CD4-positive, alpha-beta memory T cell (primary cell): Measurements from ENCODE around the gene TBXAS1. TPM values are rescaled to one million over a fixed set of nuclear protein-coding genes. Genes with fewer than 3 reads are reported as not detected.

ENCODE experiments used
- CTCF ChIA-PET: fragments of 350-600 bp; sonication (Branson Sonifier 250); formaldehyde crosslinking; loops from one replicate; lab custom pipeline; 2021; ENCODE audit warnings: inconsistent platforms; ENCODE audit not compliant: partially characterized antibody; lab: Charles Lee
- POLR2A ChIA-PET: fragments of 350-600 bp; sonication (Branson Sonifier 250); formaldehyde crosslinking; loops from one replicate; lab custom pipeline; 2021; ENCODE audit not compliant: partially characterized antibody; lab: Charles Lee
- DNase-seq, 5 donors: peaks; one replicate each; pipeline versions ENCODE4 v3.0.0 to v3.0.0-alpha.2; 2020 to 2022; ENCODE audit warnings: mixed read lengths in 1 of 5
- H3K27ac ChIP-seq: one replicate; pipeline ENCODE4 v1.7.0; 2013; ENCODE audit warnings: low read depth, low read length
- H3K27me3 ChIP-seq: 2 replicates; pipeline ENCODE4 v1.7.0; 2013; ENCODE audit warnings: mild to moderate bottlenecking, low read length, moderate library complexity; ENCODE audit not compliant: insufficient read depth
- H3K36me3 ChIP-seq: 2 replicates; pipeline ENCODE4 v1.7.0; 2013; ENCODE audit warnings: mild to moderate bottlenecking, low read length, moderate library complexity; ENCODE audit not compliant: insufficient read depth
- H3K4me1 ChIP-seq: 2 replicates; pipeline ENCODE4 v1.7.0; 2013; ENCODE audit warnings: mild to moderate bottlenecking, low read length, moderate library complexity; ENCODE audit not compliant: insufficient read depth
- H3K4me3 ChIP-seq, 2 donors: one replicate each; pipeline ENCODE4 v1.7.0; 2013; ENCODE audit warnings: low read length in 2 of 2, mild to moderate bottlenecking in 1 of 2
- H3K9me3 ChIP-seq, 2 donors: one replicate each; pipeline ENCODE4 v1.7.0; 2013; ENCODE audit warnings: low read length in 2 of 2, control low read depth in 1 of 2; ENCODE audit not compliant: control insufficient read depth in 1 of 2
- H3K27ac Mint-ChIP-seq, 7 donors: one replicate each; pipeline ENCODE4 v1.8.0; 2020 to 2021; ENCODE audit warnings: mixed read lengths in 7 of 7, mild to moderate bottlenecking in 6 of 7, inconsistent platforms in 3 of 7, moderate library complexity in 3 of 7
- H3K27me3 Mint-ChIP-seq, 2 donors: one replicate each; pipeline ENCODE4 v1.8.0; 2020 to 2021; ENCODE audit warnings: mixed read lengths in 2 of 2
- H3K36me3 Mint-ChIP-seq, 2 donors: one replicate each; pipeline ENCODE4 v1.8.0; 2020 to 2021; ENCODE audit warnings: mixed read lengths in 2 of 2, inconsistent platforms in 1 of 2, mild to moderate bottlenecking in 1 of 2
- H3K4me1 Mint-ChIP-seq, 4 donors: one replicate each; pipeline ENCODE4 v1.8.0; 2020 to 2021; ENCODE audit warnings: mixed read lengths in 4 of 4, mild to moderate bottlenecking in 1 of 4
- H3K4me3 Mint-ChIP-seq, 8 donors: one replicate each; pipeline ENCODE4 v1.8.0; 2020 to 2021; ENCODE audit warnings: mixed read lengths in 8 of 8, mild to moderate bottlenecking in 7 of 8, moderate library complexity in 6 of 8, inconsistent platforms in 3 of 8
- H3K9me3 Mint-ChIP-seq, 8 donors: one replicate each; pipeline ENCODE4 v1.8.0; 2020 to 2021; ENCODE audit warnings: mixed read lengths in 8 of 8, mild to moderate bottlenecking in 5 of 8, inconsistent platforms in 3 of 8, moderate library complexity in 1 of 8
- intact Hi-C: fragments of 100-400 bp; cut with micrococcal nuclease; formaldehyde crosslinking; loops from one replicate; pipeline ENCODE4 v1.15.1; 2023
- polyA plus RNA-seq, 2 donors: library from polyadenylated mRNA; unstranded; fragments of 300-500 nt; fragmentation: Illumina TruSeq; gene quantifications; one replicate each; pipeline ENCODE4 v1.2.3, GENCODE V29; 2021
- total RNA-seq, 2 experiments: library from RNA; stranded (reverse); gene quantifications; one replicate each; pipeline ENCODE4 v1.2.3, GENCODE V29; 2021

TBXAS1 gene
- total and polyA plus RNA-seq, 4 experiments from 2014 or later = 16.6 to 20.1 (median 18.9) TPM

DNA sequence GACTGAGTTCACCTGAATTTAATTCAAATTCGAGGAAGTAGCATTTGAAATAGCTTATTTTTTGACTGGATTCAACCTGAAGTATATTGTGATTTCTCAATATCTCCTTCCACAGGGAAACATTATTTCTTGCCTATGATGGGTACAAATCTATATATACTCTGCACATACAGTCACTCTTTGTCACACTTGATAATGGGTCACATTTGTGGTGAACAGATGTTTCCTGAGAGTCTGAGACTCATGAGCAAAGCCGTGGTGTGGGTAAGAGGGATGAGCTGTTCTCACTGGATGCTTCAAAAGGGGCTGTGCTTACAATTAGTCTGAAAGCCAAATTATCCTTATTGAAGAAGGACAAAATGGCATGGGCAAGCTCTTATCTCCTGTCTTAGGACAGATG is 18.0 kb upstream of the TBXAS1 start:
- Mint-ChIP-seq H3K9me3 (peaks cover 0 to 10% (median under 1%) of the 10 kb centered on the region in 8 donors), H3K36me3 (peaks cover 0 to 5% of the 10 kb centered on the region in 2 donors), H3K27me3 (peaks cover 0 to 7% of the 10 kb centered on the region in 2 donors), H3K27ac (no peak overlapping the region), H3K4me3 (no peak overlapping the region), H3K4me1 (no peaks in the 10 kb centered on the region)
- no peaks in the 10 kb centered on the region for H3K36me3 ChIP-seq
- H3K4me1 ChIP-seq = no peaks in the 10 kb centered on the region
- ChIA-PET CTCF (no interaction called here), POLR2A (no interaction called here)
- no peaks in the 10 kb centered on the region for H3K9me3 ChIP-seq
- no peak overlapping the region for H3K27ac ChIP-seq
- H3K27me3 ChIP-seq = no peaks in the 10 kb centered on the region
- H3K4me3 ChIP-seq = no peak overlapping the region
- intact Hi-C loops = no loop called here
- DNase-seq = no peak

DNA sequence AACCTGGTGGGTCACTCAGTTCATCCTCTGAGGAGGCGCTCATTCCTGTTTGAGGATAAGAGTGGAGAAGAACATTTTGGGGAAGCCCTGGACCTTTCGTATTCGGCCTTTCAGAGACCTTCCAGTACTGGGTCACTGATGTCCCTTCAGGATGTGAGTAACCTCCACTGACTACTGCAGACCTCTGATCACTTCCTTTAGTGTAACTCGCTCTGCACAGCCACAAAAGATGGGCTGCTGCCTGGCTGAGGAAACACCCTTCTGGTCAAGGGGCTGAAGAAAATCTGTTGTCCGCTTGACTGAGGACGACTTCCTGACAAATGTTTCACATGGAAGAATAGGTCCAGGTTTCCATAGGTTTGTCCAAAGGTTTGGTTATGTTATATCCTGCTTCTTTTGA is 15.9 kb upstream of the TBXAS1 start:
- peaks cover 0 to 8% (median 2%) of the 10 kb centered on the region in 8 donors for H3K9me3 Mint-ChIP-seq

DNA sequence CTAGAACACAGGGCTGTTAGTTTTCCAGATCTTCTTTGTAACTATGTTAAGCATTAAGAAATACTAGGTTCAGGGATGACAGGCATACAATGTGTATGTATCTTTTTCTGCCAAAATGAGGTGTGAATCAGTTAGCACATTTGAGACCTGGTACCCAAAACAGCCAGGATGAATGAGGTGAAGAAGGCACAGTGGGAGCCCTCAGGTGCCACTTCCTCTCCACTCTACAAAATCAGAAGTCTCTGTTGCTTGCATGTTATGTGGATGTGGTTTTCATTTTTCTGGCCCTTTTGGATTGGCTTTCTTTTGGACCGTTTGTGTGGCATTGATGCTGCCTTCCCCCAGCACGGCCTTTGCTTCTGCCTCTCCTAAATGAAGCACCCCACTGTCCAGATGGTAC is 15.4 kb upstream of the TBXAS1 start:
- Histone ChIP-seq H3K4me1 (no peaks in the 10 kb centered on the region), H3K27me3 (no peaks in the 10 kb centered on the region), H3K36me3 (no peaks in the 10 kb centered on the region), H3K9me3 (no peaks in the 10 kb centered on the region), H3K27ac (no peak overlapping the region), H3K4me3 (no peak overlapping the region)
- intact Hi-C loops = no loop called here
- no peak for DNase-seq
- H3K27me3 Mint-ChIP-seq = peaks cover 0 to 5% of the 10 kb centered on the region in 2 donors
- peaks cover 0 to 4% of the 10 kb centered on the region in 2 donors for H3K36me3 Mint-ChIP-seq
- H3K4me3 Mint-ChIP-seq = no peak overlapping the region
- no peaks in the 10 kb centered on the region for H3K4me1 Mint-ChIP-seq
- peaks cover 0 to 8% (median 2%) of the 10 kb centered on the region in 8 donors for H3K9me3 Mint-ChIP-seq
- H3K27ac Mint-ChIP-seq = no peak overlapping the region
- CTCF ChIA-PET = interaction anchor here (1.1 kb wide), 1 partner anchor 18 kb away, joined by 3 read pairs; no protein-coding TSS in a partner anchor
- POLR2A ChIA-PET = no interaction called here

More for the DNA sequence above, 15.9 kb upstream of the TBXAS1 start:
- H3K4me1 Mint-ChIP-seq = no peaks in the 10 kb centered on the region
- no peak for DNase-seq
- peaks cover 0 to 4% of the 10 kb centered on the region in 2 donors for H3K36me3 Mint-ChIP-seq
- ChIA-PET POLR2A (no interaction called here), CTCF (no interaction called here)
- H3K4me1 ChIP-seq = no peaks in the 10 kb centered on the region
- no peaks in the 10 kb centered on the region for H3K27me3 ChIP-seq
- H3K36me3 ChIP-seq = no peaks in the 10 kb centered on the region
- H3K4me3 ChIP-seq = no peak overlapping the region
- no peaks in the 10 kb centered on the region for H3K9me3 ChIP-seq
- H3K4me3 Mint-ChIP-seq = no peak overlapping the region
- H3K27me3 Mint-ChIP-seq = peaks cover 0 to 7% of the 10 kb centered on the region in 2 donors
- H3K27ac Mint-ChIP-seq = no peak overlapping the region
- no peak overlapping the region for H3K27ac ChIP-seq
- intact Hi-C loops = no loop called here

DNA sequence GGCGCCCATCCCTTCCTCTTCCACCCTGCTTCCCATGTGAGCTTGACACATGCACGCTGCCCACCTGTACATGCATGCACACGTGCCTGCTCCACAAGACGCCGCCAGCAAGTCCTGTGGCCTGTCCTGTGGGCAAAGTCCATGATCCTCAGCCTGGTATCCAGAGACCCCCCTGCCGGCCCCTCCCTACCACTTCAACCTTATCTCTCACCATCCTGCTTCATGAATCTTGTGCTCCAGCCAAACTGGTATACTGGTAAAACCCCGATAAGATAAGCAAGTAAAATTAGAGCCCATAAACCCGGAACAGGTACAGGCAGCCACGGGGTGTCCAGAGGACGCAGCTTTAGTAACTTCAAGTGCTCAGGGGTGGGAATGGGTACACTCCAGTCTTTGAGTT is 11.8 kb upstream of the TBXAS1 start:
- Histone ChIP-seq H3K27me3 (no peaks in the 10 kb centered on the region), H3K36me3 (no peaks in the 10 kb centered on the region), H3K4me3 (no peak overlapping the region), H3K9me3 (no peaks in the 10 kb centered on the region), H3K4me1 (no peaks in the 10 kb centered on the region), H3K27ac (no peak overlapping the region)
- ChIA-PET POLR2A (interaction anchor here (0.6 kb wide), 1 partner anchor 229 kb away, joined by 3 read pairs; no protein-coding TSS in a partner anchor), CTCF (no interaction called here)
- Mint-ChIP-seq H3K36me3 (peaks cover 0 to 4% of the 10 kb centered on the region in 2 donors), H3K27me3 (no peaks in the 10 kb centered on the region), H3K4me3 (no peak overlapping the region), H3K4me1 (no peaks in the 10 kb centered on the region), H3K27ac (no peak overlapping the region), H3K9me3 (peaks cover 0 to 8% (median 2%) of the 10 kb centered on the region in 8 donors)
- DNase-seq = no peak
- intact Hi-C loops = no loop called here

DNA sequence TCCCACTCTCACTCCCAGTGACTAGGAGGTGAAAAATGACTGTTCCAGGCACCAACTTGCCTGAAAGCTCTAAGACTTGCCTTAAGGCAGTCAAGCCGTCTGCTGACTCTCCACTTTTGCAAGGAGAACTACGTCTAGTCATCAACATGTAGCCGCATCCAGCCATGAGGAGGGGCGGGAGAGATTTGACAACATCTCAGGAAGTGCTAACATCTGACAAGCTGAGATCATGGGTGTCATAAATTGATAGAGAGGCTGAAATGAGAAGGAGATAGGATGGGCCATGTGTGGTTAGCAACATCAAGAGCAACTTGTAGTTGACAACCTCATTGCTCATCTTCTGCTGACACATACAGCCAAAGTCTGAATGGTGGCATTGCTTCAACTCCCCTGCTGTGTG is 9.0 kb upstream of the TBXAS1 start:
- H3K27ac ChIP-seq = no peak overlapping the region
- H3K4me3 ChIP-seq = no peak overlapping the region
- DNase-seq = no peak
- ChIA-PET CTCF (no interaction called here), POLR2A (no interaction called here)
- Mint-ChIP-seq H3K4me1 (no peaks in the 10 kb centered on the region), H3K36me3 (peaks cover 0 to 4% of the 10 kb centered on the region in 2 donors), H3K27ac (no peak overlapping the region), H3K4me3 (no peak overlapping the region), H3K27me3 (peaks cover 0 to under 1% of the 10 kb centered on the region in 2 donors), H3K9me3 (peaks cover 0 to 8% (median 2%) of the 10 kb centered on the region in 8 donors)
- H3K36me3 ChIP-seq = no peaks in the 10 kb centered on the region
- no peaks in the 10 kb centered on the region for H3K9me3 ChIP-seq
- intact Hi-C loops = no loop called here
- no peaks in the 10 kb centered on the region for H3K27me3 ChIP-seq
- no peaks in the 10 kb centered on the region for H3K4me1 ChIP-seq

DNA sequence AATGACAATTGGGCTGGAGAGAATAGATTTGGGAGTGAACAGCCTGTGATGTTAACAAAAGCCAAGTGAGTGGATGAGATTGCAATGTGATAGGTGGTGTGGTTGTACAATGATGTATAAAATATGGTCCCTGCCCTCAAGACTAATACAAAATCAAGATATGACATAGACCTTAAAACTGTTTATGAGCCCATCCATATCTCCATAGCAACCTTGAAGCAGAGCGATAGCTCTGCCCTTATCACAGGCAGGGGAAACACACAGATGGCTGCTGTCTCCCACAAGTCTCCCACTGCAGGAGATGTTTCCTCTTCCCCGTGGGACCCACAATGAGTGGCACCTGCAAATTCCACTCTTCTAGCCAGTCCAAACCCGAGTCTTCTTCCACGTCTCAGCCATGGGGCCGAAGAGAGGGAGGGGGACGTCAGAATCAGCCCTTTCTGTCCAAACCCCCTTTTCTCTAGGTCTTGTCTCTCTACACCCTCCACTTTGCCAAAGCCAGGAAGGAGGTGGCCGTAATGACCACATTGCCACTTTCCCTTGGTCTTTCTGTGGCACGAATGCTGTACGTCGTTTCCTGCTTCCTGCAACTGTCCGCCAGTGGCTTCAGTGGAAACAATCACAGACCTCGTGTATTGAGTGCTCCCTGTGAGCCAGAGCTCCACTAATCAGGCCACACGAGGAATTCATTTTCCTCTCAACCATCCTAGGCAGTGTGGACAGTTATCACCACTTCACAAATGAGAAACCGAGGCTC is 7.5 kb upstream of the TBXAS1 start:
- no peak overlapping the region for H3K4me3 ChIP-seq
- ChIA-PET CTCF (interaction anchor here (0.5 to 1.1 kb wide), 2 partner anchors 9 to 325 kb away, joined by 3 read pairs; no protein-coding TSS in a partner anchor), POLR2A (no interaction called here)
- H3K27me3 Mint-ChIP-seq = peaks cover 0 to 3% of the 10 kb centered on the region in 2 donors
- no peak overlapping the region for H3K27ac Mint-ChIP-seq
- no peak for DNase-seq
- H3K9me3 Mint-ChIP-seq = peaks cover 0 to 6% (median 0%) of the 10 kb centered on the region in 8 donors
- no peaks in the 10 kb centered on the region for H3K4me1 ChIP-seq
- H3K9me3 ChIP-seq = no peaks in the 10 kb centered on the region
- no peaks in the 10 kb centered on the region for H3K36me3 Mint-ChIP-seq
- no peaks in the 10 kb centered on the region for H3K27me3 ChIP-seq
- no peaks in the 10 kb centered on the region for H3K4me1 Mint-ChIP-seq
- no peak overlapping the region for H3K4me3 Mint-ChIP-seq
- intact Hi-C loops = no loop called here
- H3K27ac ChIP-seq = no peak overlapping the region
- no peaks in the 10 kb centered on the region for H3K36me3 ChIP-seq

DNA sequence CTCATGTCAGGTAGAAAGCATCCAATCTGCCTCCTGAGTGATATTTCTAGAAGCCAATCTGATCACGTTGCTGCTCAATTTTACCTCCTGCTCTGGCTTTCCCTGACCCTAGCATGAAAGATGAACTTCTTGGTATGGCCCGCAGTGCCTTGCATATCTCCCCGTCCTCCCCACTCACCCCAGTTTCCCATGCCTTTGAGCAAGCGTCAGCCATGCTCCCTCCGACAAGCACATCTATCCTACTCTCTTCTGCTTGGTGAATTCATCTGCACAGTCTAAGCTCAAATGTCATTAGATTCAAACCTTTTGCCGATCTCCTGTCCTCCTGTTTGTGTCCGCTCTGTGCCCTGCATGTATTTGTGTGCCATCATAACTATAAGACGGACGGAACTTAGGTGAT is 6.2 kb upstream of the TBXAS1 start:
- peaks cover 2 to 3% of the 10 kb centered on the region in 2 donors for H3K27me3 Mint-ChIP-seq
- Histone ChIP-seq H3K27ac (no peak overlapping the region), H3K4me1 (no peaks in the 10 kb centered on the region), H3K4me3 (no peak overlapping the region), H3K36me3 (no peaks in the 10 kb centered on the region), H3K9me3 (no peaks in the 10 kb centered on the region), H3K27me3 (no peaks in the 10 kb centered on the region)
- intact Hi-C loops = no loop called here
- H3K9me3 Mint-ChIP-seq = no peaks in the 10 kb centered on the region
- POLR2A ChIA-PET = no interaction called here
- H3K4me3 Mint-ChIP-seq = no peak overlapping the region
- no peak for DNase-seq
- peaks cover 0 to 8% (median 4%) of the 10 kb centered on the region in 4 donors for H3K4me1 Mint-ChIP-seq
- no peaks in the 10 kb centered on the region for H3K36me3 Mint-ChIP-seq
- CTCF ChIA-PET = interaction anchor here (1.3 to 1.9 kb wide), 3 partner anchors 22 to 177 kb away, joined by 3 to 4 read pairs (median 3); no protein-coding TSS in a partner anchor
- no peak overlapping the region for H3K27ac Mint-ChIP-seq
